G401.6 (cell line): Measurements from ENCODE around the gene PCBP3.

ENCODE experiments used
- FAIRE-seq: peaks from 2 replicates; lab custom pipeline; 2012; peaks lifted over from hg19 to GRCh38; lab: Jason Lieb, UNC

PCBP3 gene

DNA sequence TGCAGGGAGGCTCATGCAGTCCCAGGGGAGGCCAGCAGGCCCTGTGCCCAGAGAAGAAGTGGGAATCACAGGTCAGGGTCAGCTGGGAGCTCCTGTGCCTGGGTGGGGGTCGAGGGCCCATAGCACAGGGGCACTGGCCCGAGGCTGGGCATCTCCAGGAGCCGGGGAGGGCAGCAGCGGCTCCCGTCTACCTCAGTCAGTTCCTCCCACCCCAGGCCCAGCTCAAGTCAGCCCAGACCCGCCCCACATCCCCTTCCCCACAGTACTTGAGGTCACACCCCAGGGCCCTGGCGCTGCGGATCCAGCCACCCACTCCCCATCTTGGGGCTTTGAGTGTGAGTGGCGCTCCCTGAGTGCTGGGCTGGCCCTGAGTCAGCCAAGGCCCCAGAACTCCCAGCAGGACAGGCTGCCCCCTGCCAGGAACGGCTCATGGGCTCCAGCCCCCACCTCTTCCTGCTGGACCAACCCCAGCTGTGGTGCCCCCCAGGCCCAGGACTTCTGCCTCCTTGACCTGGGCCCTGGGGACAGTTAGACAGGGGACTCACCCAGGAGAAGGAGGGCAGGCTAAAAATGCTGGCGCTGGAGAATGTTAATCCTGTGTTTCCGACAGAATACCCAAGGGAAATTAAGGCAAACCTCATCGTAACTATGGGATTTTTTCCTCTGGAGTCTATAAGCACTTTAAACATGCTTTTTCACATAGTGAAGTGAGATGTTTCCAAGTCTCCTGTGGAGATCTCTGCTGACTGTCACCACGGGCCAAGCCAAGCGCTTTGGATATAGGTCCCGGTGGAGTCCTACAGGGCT, 269.3 kb downstream of the PCBP3 start:
- FAIRE-seq, result no peak

DNA sequence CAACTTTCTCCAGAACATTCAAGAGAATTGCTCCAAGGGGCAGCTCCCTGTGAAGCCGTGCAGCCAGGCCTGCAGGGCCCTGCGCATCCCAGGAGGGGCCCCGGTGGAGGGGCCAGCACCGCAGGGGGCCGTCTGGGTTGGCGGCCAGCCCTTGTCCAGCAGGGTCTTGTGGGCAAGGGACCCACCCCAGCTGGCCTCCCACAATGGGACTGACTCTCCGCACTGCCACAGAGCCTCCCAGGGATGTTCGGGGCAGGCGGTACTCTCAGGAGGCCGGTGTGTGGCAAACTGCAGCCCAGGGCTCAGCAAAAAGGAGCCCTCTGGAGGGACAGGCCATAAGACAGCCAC, 269.9 kb downstream of the PCBP3 start:
- FAIRE-seq, result no peak

DNA sequence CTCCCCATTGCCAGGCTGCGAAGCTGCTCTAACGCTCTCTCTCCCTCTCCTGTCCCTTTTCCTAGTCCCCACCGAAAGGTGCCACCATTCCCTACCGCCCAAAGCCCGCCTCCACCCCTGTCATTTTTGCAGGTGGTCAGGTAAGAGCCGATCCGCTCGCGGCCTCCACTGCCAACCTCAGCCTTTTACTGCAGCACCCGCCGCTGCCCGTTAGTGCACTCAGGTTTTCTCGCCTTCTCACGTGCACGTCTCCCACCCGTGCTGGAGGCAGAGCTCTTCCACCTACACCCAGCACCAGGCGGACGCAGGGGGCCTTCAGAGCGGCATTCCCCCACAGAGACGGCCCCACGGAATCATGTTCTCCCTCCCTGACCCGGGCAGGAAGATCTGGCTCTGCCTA, 270.4 kb downstream of the PCBP3 start:
- FAIRE-seq, result no peak

DNA sequence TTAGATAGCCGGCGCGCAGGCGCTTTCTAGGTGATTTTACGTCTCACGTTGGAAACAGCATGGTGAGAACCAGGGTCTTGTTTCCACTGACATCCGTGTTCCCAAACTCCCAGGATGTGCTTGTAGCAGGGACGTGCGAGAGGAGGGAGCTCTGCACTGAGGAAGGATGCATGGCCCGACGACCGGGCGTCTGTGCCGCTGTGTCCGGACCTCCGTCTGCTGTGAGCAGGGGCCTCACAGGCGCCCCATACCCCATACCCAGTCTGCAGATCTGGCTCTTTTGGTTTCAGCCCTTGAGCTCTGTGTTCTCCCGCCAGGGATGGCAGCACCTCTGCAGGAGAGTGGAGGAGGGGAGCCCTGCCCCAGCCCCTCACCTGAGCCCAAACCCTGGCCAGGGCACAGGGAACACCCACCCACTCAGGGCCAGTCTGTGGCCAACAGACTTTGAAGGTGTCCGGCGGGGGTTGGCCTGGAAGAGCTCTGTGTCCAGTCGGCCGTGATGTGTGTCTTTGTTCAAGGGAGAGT, 270.9 kb downstream of the PCBP3 start:
- FAIRE-seq, result no peak

DNA sequence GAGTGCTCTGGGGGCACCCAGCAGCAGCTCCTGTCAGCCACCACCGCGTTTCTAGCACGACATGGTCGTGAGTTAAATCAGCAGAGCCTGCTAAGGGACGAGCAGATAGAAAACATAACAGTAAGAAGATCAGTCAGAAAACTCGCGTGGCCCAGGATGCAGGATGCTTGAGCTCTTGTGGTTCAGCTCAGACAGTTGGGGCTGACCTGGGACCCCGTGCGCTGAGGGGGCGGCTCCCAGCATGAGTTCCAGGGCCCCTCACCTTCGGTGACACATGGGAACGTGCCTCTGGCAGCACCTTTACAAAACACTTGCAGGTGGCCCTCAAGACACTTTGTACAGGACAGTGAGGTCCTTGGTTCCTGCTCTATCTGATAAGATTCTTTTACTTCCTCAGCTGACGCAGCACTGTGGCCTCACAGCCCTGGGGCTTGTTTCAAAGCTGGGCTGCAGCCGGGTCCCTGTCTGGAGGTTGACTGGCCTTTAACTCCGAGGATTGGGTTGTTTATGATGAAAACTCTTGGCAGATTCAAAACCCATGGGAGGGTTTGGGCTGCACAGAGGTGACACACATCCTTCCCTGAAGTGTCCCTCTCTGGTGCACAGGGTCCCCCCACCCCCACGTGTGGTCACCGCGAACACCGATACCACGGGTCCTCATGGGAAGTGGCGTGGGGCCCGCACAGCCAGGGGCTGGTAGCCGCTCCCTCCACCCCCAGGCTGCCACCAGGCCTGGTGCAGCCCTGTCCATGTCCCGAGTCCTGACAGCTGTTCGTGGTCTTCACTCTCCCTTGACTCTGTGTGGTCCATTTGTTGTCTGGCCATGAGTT, 272.7 kb downstream of the PCBP3 start:
- no peak for FAIRE-seq

DNA sequence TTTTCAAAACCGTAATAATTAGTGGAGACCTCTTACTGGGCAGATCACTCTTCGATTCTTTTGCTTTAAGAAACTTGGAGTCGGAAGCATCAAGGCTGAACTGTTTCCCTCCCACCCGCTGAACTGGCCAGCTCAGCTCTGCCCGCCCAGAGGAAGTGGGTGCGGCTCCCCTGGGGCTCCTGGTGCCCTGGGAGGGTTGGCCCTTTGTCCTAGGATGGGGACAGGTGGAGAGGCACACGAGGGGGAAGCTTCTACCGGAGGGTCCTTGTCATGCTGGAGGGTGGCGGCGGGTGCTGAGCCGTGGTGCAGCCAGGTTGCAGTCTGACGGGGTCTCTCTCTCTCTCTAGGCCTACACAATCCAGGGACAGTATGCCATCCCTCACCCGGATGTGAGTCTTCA, 273.7 kb downstream of the PCBP3 start:
- no peak for FAIRE-seq

DNA sequence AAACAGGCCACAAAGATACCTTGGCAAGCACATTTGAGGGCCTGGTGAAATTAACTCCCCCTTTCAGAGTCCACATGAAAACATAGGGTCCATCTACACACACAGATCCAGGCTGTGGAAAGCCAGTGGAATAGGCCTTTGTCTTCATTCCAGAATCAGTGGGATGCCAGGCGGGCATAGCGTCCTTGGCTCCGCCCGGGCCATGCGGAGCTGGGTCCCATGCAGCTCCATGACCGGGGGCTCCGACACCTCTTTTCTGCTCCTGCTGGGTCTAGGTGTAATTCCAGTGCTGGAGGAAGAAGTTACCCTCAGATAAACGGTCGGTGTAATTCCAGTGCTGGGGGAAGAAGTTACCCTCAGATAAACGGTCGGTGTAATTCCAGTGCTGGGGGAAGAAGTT, 274.5 kb downstream of the PCBP3 start:
- no peak for FAIRE-seq

DNA sequence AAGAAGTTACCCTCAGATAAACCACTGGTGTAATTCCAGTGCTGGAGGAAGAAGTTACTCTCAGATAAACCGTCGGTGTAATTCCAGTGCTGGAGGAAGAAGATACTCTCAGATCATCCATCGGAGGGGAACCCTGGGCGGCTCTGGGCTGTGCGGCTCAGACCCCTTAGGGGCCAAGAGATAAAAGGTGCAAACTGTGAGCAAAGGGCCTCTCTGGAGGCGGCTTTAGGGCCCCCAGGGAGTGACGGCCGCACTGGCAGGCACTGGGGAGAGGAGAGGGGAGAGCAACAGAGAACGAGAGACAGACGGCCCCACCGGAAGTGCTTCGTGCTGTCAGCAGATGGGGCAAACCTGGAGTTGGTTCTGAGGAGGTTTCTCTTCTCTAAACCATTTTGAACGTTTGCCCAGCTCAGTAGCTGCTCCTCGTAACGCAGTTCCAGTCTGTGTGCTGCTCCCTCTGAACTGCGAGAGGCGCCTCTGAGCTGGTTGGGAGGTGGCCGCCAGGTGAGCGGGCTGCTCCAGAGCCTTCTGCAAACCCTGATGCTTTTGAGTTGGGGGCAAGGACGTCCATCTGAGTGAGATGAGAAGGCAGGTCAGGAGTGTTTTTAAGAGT, 275.4 kb downstream of the PCBP3 start:
- FAIRE-seq, result no peak

DNA sequence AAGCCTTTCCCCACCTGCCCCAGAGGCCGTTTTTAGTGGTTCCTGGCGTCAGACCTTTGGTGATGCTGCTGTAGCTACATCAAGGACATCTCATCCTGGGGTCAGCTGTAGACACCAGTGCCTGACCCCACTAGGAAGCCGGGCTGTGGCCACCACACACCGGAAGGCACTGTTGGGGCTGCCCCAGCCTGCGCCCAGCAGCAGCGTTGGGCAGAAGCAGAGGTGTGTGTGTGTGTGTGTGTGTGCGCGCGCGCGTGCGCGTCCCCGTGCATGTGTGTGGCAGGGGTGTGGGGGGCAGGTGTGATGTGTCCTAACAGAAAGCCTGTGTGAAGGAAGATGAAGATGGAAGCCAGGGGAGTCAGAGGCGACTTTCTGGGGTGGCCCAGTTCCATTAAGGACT, 276.1 kb downstream of the PCBP3 start:
- no peak for FAIRE-seq

DNA sequence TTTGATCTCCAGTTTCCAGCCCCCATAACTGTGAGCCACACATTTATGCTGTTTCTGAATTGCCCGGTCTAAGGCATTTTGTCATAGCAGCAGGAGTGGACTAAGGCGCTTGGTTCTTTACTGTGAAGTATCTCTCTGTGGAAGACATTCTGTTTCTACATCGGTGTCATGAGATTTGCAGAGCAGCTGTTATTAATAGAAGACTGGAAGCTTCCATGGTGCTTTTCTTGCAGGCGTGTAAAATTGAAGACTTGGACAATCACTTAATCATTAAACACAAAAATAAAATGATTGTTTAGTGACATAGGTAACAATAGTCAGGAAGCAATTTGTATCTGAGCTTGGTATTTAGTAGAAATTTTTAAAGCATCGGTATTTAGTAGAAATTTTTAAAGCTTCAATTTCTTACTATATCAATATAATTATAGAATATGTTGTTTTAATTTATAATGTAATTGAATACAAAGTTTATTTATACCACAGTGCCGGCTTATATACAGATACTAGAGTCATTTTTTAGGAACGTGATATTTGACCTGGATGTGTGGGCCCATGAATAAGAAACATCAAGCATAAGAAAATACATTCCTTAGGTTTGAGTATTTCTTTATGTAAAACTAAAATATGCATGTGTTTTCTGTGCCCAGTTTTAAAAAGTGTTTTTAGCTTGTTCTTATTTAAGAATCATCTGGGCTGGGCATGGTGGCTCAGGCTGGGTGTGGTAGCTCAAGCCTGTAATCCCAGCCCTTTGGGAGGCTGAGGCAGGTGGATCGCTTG, 277.5 kb downstream of the PCBP3 start:
- no peak for FAIRE-seq

DNA sequence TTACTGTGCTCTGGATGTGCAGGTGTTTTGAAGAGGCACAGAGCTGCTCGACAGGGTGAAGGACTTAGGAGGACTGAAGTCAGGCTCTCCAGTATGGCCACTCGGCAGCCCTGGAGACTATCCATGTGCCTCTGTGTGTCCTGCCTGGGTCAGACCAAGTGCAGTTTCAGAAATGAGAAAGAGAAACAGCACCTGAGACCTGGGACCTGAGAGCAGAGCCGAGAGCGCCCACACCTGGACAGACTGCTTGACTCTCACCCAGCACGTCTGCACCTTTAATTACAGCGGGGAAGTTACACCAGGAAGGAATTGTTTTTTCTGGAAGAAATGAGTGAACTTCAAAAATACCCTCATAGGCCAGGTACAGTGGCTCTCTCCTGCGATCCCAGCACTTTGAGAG, 278.4 kb downstream of the PCBP3 start:
- FAIRE-seq, result no peak

DNA sequence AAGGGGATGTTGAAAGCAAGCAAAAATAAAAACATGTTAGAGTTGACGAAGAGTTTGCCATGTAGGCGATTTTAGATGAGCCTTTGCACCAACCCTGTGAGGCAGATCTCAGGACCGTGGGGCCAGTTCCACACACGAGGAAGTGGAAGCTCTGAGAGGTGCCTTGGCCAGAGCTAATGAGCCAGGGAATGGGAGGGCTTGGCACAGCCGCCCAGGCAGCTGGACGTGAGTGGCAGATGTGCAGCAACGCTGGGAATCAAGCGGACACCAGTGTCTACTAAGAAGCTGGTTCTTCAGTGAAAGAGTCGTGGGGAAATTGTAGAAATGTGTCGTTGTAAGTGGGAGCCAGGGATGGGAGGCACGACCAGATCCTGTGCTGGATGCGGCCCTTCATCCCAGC, 279.1 kb downstream of the PCBP3 start:
- FAIRE-seq, result no peak

DNA sequence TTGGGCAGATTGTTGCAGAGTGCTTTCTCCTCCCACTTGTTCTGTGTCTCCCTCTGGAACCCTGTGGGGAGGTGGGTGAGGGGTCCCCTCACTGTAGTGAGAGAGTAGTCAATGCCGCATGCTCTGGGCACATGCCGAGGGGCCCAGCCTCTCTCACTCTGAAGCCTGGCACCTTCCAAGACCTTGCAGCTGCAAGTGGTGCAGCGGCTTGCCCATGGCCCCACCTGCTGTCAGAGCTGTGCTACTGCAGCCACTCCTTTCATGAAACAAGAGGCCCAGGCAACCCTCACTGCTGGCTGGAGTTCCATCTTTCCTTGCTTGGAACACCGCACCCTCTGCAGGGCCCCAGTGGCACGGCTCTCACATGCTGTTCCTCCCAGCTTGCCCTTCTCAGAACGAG, 279.6 kb downstream of the PCBP3 start:
- FAIRE-seq, result no peak

DNA sequence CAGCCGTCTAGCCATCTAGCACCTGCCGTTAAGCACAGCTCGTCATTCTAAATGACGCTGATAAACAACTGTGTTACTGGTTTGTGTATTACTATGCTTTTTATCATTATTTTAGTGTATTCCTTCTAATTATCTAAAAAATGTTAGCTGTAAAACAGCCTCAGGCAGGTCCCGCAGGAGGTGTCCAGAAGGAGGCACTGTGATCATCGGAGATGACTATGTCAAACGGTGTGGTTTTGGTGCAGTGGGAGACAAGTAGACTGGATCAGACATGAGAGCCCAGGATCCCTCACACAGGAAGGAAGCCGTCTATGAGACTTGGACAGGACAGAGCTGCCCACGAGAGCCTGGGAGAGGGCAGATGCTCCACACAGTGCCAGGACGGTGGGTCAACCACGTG, 282.8 kb downstream of the PCBP3 start:
- no peak for FAIRE-seq

DNA sequence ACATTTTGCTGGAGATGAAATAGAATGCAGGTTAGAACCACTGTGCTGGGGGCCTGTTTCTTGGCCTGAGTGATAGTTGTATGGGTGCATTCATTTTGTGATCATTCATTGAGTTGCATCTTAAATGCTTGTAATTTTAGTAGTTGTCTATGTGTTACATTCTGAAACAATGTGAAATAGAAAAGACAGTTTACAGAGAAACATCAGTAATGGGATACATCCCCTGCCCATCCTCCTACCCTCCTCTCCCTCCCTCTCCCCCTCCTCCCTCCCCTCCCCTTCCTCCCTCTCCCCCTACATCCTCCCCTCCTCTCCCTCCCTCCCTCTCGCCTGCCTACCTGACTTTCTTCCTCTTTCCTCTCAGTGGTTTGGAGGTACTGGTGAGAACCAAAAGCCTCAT, 283.5 kb downstream of the PCBP3 start:
- FAIRE-seq, result no peak

DNA sequence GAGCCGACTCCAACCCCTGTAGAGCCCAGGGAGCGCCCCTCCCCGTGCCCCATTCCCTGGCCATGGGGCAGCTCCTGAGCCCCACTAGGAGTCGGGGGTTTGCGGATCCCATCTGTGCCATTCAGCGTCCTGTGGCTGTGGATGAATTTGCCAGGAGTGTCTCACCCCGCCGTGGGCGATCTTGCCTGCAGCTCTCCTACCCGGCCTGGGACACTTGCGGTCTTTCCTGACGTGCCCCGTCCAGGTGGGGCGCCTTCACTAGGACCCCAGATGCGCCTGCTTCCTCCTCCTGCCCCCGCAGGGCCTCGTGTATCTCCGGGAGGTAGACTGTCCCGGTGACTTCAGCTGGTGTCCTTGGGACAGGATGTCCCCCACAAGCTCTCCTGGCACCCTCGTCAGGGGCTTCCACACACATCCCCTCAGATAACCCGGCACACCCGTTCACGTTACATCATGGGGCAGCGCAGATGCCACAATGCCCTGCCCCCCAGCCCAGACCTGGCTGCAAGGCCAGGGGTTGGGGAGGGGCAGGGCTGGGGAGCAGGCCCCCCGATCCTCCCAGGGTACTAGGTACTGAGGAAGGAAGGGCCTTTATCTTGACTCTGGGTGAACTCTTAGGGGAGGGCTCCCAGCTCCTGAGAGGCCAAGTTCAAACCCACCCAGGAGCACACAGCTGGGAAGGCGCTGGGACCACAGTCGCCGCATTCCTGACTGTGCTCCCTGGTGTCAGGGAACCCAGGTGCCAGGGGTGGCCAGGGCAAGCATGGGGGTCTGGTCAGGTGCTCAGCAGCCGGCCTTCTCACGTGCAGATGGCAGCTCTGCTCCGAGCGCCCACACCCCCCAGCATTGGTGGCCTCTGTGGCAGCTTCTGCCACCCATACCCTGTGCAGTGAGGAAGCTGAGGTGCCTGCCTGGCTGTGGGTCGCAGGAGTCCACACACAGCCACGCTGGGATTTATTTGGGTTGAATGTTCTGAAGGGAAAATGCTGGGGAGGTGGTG, 284.6 kb downstream of the PCBP3 start:
- FAIRE-seq, result no peak

DNA sequence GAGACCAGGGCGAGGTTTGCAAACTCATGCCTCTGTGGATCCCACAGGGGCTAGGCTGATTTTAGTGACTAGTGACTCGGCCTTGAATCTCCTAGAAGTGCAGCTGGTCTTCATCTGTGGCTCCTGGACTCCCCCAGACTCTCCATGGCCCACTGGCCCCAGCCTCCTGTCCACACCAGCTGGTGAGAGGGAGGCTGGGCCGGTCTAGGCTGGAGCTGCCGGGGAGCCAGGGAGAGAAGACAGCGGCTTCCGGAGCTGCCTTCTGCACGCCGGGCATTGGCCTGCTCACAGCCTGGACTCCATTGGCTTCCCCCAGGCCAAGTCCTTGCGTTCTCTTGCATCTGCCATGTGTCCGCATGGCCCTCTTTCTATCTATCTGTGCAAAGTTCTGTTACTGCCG, 285.9 kb downstream of the PCBP3 start:
- no peak for FAIRE-seq

DNA sequence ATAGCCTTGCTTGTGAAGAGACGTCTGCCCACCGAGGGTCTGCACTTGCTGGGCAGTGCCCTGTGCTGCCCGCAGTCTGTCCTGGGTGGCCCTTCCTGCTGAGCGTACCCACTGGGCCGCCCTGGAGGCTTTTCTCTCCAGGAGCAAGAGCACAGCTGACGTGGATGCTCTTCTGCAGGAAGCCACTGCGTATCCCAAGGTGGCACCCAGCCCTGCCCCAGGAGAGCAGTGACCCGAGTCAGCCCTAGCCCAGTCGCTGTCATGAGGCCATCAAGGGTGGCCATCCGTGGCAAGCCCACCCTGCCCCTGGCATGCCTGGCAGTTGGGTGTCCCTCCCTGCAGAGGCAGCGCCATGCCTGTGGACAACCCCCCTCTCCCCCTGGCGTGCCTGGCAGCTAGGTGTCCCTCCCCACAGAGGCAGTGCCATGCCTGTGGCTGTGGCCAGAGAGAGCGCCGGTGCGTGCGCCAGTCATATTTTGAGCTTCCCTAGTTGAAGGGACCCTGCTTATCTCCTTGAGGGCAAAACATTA, 286.8 kb downstream of the PCBP3 start:
- FAIRE-seq, result no peak

DNA sequence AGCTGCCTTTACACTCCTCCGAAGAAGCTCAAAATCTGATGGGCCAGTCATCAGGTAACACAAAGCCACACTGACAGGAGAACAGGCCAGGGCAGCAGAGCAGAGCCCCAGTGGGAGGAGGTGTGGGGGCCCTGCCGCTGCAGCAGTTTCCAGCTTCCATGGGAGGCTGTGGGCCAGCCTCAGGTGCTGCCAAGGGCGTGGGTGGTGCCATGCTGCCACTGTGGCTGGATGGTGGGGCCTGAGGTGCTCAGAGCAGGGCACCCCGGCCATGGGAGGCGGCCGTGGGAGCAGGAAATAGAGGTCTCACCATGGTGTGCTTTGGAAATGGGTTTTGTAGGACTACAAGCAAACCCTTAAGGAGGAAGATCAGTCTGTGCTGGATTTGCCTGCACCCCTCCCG, 287.3 kb downstream of the PCBP3 start:
- FAIRE-seq, result no peak

DNA sequence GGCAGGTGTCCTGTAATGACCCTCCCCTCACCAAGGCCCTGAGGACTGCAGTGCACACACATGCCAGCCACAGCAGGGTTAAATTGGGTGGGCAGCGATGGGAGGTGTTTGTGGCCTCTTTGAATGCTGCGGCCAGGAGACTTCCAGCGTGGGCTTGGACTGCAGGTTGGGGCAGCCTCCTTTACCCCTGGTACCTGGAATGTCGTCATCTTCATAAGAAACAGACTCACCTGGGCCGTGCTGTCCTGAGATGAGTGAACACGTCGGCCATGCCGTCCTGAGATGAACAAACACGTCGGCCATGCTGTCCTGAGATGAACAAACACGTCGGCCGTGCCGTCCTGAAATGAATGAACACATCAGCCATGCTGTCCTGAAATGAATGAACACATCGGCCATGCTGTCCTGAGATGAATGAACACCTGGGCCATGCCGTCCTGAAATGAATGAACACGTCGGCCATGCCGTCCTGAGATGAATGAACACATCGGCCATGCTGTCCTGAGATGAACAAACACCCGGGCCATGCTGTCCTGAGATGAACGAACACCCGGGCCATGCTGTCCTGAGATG, 288.0 kb downstream of the PCBP3 start:
- no peak for FAIRE-seq
